GM20000 (cell line): ENCODE measurements around the gene B3GNT7.

Experiments used
- DNase-seq: peaks from one replicate; pipeline ENCODE4 v3.0.0; 2012; ENCODE audit warnings: low spot score
- TF ChIP-seq, protein P1 (sequence below): IDR thresholded peaks from 2 replicates; pipeline ENCODE4 v1.5.1; 2012; ENCODE audit warnings: mild to moderate bottlenecking, control low read depth; ENCODE audit errors: extremely low read depth, missing control alignments

B3GNT7 gene

GRCh38 chr2:231380991-231381847, 14.3 kb upstream of the B3GNT7 start:
- TF ChIP-seq, protein P1, sequence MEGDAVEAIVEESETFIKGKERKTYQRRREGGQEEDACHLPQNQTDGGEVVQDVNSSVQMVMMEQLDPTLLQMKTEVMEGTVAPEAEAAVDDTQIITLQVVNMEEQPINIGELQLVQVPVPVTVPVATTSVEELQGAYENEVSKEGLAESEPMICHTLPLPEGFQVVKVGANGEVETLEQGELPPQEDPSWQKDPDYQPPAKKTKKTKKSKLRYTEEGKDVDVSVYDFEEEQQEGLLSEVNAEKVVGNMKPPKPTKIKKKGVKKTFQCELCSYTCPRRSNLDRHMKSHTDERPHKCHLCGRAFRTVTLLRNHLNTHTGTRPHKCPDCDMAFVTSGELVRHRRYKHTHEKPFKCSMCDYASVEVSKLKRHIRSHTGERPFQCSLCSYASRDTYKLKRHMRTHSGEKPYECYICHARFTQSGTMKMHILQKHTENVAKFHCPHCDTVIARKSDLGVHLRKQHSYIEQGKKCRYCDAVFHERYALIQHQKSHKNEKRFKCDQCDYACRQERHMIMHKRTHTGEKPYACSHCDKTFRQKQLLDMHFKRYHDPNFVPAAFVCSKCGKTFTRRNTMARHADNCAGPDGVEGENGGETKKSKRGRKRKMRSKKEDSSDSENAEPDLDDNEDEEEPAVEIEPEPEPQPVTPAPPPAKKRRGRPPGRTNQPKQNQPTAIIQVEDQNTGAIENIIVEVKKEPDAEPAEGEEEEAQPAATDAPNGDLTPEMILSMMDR: no peak
- DNase-seq: no peak

DNA sequence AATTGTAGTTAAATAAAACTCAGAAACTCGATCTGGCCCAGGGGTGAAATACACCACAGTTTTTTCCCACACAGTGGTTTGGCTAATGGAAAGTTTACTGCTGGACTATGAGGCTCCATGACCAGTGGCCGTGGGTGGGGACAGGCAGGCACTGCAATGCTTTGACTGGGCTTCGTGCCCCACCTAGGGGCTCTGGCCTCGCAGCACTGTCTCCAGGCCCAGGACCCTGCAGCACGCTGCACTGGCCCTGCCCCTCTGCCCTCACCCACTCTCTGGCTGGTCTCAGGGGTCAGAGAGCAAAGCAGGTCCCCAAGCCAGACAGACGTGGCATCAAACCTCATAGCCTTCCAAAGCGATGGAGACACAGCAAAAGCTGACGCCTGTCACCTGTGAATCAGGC, 13.4 kb upstream of the B3GNT7 start:
- no peak for DNase-seq
- TF ChIP-seq, protein P1: no peak

GRCh38 chr2:231383416-231384108, 11.9 kb upstream of the B3GNT7 start:
- no peak for DNase-seq
- TF ChIP-seq, protein P1: no peak

DNA sequence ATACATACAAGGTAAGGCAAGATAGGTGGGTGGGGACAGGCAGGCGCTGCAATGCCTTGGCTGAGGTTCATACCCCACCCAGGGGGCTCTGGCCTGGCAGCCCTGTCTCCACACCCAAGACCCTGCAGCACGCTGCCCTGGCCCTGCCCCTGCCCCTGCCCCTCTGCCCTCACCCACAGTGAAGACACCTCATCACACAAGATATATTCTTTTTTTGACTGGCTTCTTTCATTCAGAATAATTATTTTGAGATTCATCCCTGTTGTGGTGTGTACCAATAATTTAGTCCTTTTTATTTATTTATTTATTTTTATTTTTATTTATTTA, 11.4 kb upstream of the B3GNT7 start:
- TF ChIP-seq, protein P1: no peak
- DNase-seq: no peak

- DNase-seq: no peak
- TF ChIP-seq, protein P1: no peak
Measured at GRCh38 chr2:231384970-231385369, 10.5 kb upstream of the B3GNT7 start.

- TF ChIP-seq, protein P1: no peak
- DNase-seq: no peak
Measured at GRCh38 chr2:231385429-231385828, 10.1 kb upstream of the B3GNT7 start.

DNA sequence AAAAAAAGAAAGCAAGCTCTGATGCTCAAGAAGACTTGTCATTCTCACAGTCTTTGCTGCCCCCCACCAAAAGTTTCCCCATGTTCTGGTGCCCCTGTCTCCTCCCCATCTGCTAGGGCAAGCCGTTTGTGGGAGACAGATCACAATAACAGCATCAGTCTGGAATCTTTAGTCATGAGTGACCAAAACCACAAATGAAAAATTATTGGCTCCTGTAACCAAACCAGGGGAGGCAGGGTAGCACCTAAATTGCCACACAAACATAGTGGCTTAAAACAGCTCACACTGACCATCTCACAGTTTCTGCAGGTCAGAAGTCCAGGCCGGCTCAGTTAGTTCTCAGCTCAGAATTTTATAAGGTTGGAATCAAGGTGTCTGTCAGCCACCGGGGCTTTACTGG, 9.1 kb upstream of the B3GNT7 start:
- TF ChIP-seq, protein P1: no peak
- no peak for DNase-seq
